ENCODE data around the gene KIAA1586. TPM values are rescaled to one million over a fixed set of nuclear protein-coding genes. Genes with fewer than 3 reads are reported as not detected.
"Not testable (repeated sequence)": the region's sequence is repeated elsewhere in the genome, so short reads cannot be mapped to it uniquely, and the experiment has no call there.

KIAA1586 gene
- polyA plus RNA-seq, 1 donor (not counting 4 experiments of a cell fraction or from before 2014, with no cell fraction given) = 8.2 TPM

- dilution Hi-C loops (cut with MboI; ENCODE audit: extremely low pct_ligation_motif_present, low sequenced_read_pairs); DNase-seq (ENCODE audit: low read depth, low spot score); H3K9ac ChIP-seq (ENCODE audit: control insufficient read depth, extremely low read depth, insufficient read depth, low read length); H3K27ac ChIP-seq (ENCODE audit: control insufficient read depth, insufficient read depth, low read length); FAIRE-seq; H3K9me3 ChIP-seq (ENCODE audit: control insufficient read depth, low read depth, low read length); H4K20me1 ChIP-seq (ENCODE audit: control insufficient read depth, extremely low read depth, insufficient read depth, low read length); H3K4me2 ChIP-seq (ENCODE audit: control insufficient read depth, extremely low read depth, insufficient read depth, low read depth, low read length); H3K4me3 ChIP-seq (ENCODE audit: control insufficient read depth in 2 of 3, extremely low read depth in 1 of 3, insufficient read depth in 2 of 3, low read depth in 1 of 3, low read length in 3 of 3); H3K27me3 ChIP-seq (ENCODE audit: control insufficient read depth, extremely low read depth, insufficient read depth, low read length); H3K36me3 ChIP-seq (ENCODE audit: control insufficient read depth in 2 of 2, extremely low read depth in 1 of 2, insufficient read depth in 2 of 2, low read length in 2 of 2); H3K9me1 ChIP-seq (ENCODE audit: control insufficient read depth, extremely low read depth, insufficient read depth, low read length); H2AFZ ChIP-seq (ENCODE audit: control insufficient read depth, low read length): not testable (repeated sequence)
- Histone ChIP-seq H3K4me1 (ENCODE audit: control insufficient read depth, extremely low read depth, insufficient read depth, low read length) (peaks cover 10% of the 10 kb centered on the region), H3K79me2 (ENCODE audit: control insufficient read depth, insufficient read depth, low read length) (peaks cover 32% of the 10 kb centered on the region)
Measured at GRCh38 chr6:57047859-57048258, 1.4 kb downstream of the KIAA1586 start.

- Histone ChIP-seq H3K9me1 (ENCODE audit: control insufficient read depth, extremely low read depth, insufficient read depth, low read length) (no peaks in the 10 kb centered on the region), H3K27ac (ENCODE audit: control insufficient read depth, insufficient read depth, low read length) (no peak overlapping the region), H2AFZ (ENCODE audit: control insufficient read depth, low read length) (no peak overlapping the region), H3K4me2 (ENCODE audit: control insufficient read depth, extremely low read depth, insufficient read depth, low read depth, low read length) (peak overlapping the region; percentile 4), H3K4me1 (ENCODE audit: control insufficient read depth, extremely low read depth, insufficient read depth, low read length) (peaks cover 10% of the 10 kb centered on the region), H3K9ac (ENCODE audit: control insufficient read depth, extremely low read depth, insufficient read depth, low read length) (no peak overlapping the region), H3K4me3 (ENCODE audit: control insufficient read depth in 2 of 3, extremely low read depth in 1 of 3, insufficient read depth in 2 of 3, low read depth in 1 of 3, low read length in 3 of 3) (no peak overlapping the region), H3K36me3 (ENCODE audit: control insufficient read depth in 2 of 2, extremely low read depth in 1 of 2, insufficient read depth in 2 of 2, low read length in 2 of 2) (peaks cover 2 to 8% of the 10 kb centered on the region in 2 experiments), H4K20me1 (ENCODE audit: control insufficient read depth, extremely low read depth, insufficient read depth, low read length) (no peaks in the 10 kb centered on the region), H3K9me3 (ENCODE audit: control insufficient read depth, low read depth, low read length) (no peaks in the 10 kb centered on the region), H3K79me2 (ENCODE audit: control insufficient read depth, insufficient read depth, low read length) (peaks cover 32% of the 10 kb centered on the region), H3K27me3 (ENCODE audit: control insufficient read depth, extremely low read depth, insufficient read depth, low read length) (no peaks in the 10 kb centered on the region)
- DNase-seq (ENCODE audit: low read depth, low spot score) = no peak
- TF ChIP-seq CTCF (optimal IDR thresholded peaks at IDR 0.05 in 1 of 3, IDR thresholded peaks at IDR 0.05 in 1 of 3, conservative IDR thresholded peaks at IDR 0.05 in 1 of 3; ENCODE audit: extremely low read depth in 1 of 3, insufficient read depth in 2 of 3, low read length in 3 of 3) = no peak
- TF ChIP-seq EZH2 (IDR thresholded peaks at IDR 0.05; ENCODE audit: low read length) = no peak
- dilution Hi-C loops (cut with MboI; ENCODE audit: extremely low pct_ligation_motif_present, low sequenced_read_pairs) = no loop called here
- no peak for FAIRE-seq
Measured at GRCh38 chr6:57048577-57048976, 2.1 kb downstream of the KIAA1586 start.

GRCh38 chr6:57063847-57064246, 17.4 kb downstream of the KIAA1586 start:
- TF ChIP-seq CTCF (optimal IDR thresholded peaks at IDR 0.05 in 1 of 3, IDR thresholded peaks at IDR 0.05 in 1 of 3, conservative IDR thresholded peaks at IDR 0.05 in 1 of 3; ENCODE audit: extremely low read depth in 1 of 3, insufficient read depth in 2 of 3, low read length in 3 of 3) (no peak), EZH2 (IDR thresholded peaks at IDR 0.05; ENCODE audit: low read length) (no peak)
- H4K20me1 ChIP-seq (ENCODE audit: control insufficient read depth, extremely low read depth, insufficient read depth, low read length) = no peaks in the 10 kb centered on the region
- H3K9me1 ChIP-seq (ENCODE audit: control insufficient read depth, extremely low read depth, insufficient read depth, low read length) = no peaks in the 10 kb centered on the region
- H3K4me1 ChIP-seq (ENCODE audit: control insufficient read depth, extremely low read depth, insufficient read depth, low read length) = no peaks in the 10 kb centered on the region
- DNase-seq (ENCODE audit: low read depth, low spot score) = no peak
- no peaks in the 10 kb centered on the region for H3K79me2 ChIP-seq (ENCODE audit: control insufficient read depth, insufficient read depth, low read length)
- H3K27ac ChIP-seq (ENCODE audit: control insufficient read depth, insufficient read depth, low read length) = no peak overlapping the region
- no peaks in the 10 kb centered on the region for H3K9me3 ChIP-seq (ENCODE audit: control insufficient read depth, low read depth, low read length)
- no peak overlapping the region for H3K4me3 ChIP-seq (ENCODE audit: control insufficient read depth in 2 of 3, extremely low read depth in 1 of 3, insufficient read depth in 2 of 3, low read depth in 1 of 3, low read length in 3 of 3)
- dilution Hi-C loops (cut with MboI; ENCODE audit: extremely low pct_ligation_motif_present, low sequenced_read_pairs) = no loop called here
- H3K27me3 ChIP-seq (ENCODE audit: control insufficient read depth, extremely low read depth, insufficient read depth, low read length) = no peaks in the 10 kb centered on the region
- no peak overlapping the region for H3K4me2 ChIP-seq (ENCODE audit: control insufficient read depth, extremely low read depth, insufficient read depth, low read depth, low read length)
- no peak for FAIRE-seq
- H3K9ac ChIP-seq (ENCODE audit: control insufficient read depth, extremely low read depth, insufficient read depth, low read length) = no peak overlapping the region
- no peak overlapping the region for H2AFZ ChIP-seq (ENCODE audit: control insufficient read depth, low read length)
- peaks cover 5 to 10% of the 10 kb centered on the region in 2 experiments for H3K36me3 ChIP-seq (ENCODE audit: control insufficient read depth in 2 of 2, extremely low read depth in 1 of 2, insufficient read depth in 2 of 2, low read length in 2 of 2)
